Measurements from ENCODE around the gene ALDH1A3.

DNA sequence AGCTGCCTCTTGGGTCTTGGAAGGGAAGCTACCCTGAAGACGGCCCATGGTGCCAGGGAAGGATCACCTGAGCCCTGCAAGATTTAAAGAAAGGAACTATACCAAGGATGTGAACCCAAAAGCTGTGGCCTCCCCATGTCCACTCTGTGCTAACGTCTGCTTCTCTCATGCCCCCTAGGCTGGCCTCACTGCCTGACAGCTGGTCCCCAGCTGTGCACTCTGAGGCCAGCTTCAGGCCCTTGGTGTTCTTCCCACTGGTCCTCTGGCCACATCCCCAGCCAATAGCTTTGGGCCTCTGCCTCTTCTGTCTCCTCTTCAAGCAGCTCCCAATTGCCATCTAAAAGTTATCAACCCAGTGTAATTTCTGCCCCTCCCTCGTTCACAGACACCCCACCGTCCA, 34.3 kb downstream of the ALDH1A3 start:
- TF ChIP-seq, protein P1, sequence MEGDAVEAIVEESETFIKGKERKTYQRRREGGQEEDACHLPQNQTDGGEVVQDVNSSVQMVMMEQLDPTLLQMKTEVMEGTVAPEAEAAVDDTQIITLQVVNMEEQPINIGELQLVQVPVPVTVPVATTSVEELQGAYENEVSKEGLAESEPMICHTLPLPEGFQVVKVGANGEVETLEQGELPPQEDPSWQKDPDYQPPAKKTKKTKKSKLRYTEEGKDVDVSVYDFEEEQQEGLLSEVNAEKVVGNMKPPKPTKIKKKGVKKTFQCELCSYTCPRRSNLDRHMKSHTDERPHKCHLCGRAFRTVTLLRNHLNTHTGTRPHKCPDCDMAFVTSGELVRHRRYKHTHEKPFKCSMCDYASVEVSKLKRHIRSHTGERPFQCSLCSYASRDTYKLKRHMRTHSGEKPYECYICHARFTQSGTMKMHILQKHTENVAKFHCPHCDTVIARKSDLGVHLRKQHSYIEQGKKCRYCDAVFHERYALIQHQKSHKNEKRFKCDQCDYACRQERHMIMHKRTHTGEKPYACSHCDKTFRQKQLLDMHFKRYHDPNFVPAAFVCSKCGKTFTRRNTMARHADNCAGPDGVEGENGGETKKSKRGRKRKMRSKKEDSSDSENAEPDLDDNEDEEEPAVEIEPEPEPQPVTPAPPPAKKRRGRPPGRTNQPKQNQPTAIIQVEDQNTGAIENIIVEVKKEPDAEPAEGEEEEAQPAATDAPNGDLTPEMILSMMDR (IDR thresholded peaks at IDR 0.05; ENCODE audit: low read depth, low read length, missing input control): no peak
- TF ChIP-seq TAF1 (conservative IDR thresholded peaks at IDR 0.05): no peak
- no peak for TF ChIP-seq YY1 (IDR thresholded peaks at IDR 0.05)
- TF ChIP-seq FOXA1 (IDR thresholded peaks at IDR 0.05): no peak
- no peak for TF ChIP-seq RXRA (IDR thresholded peaks at IDR 0.05)
